ENCODE results near the gene PPP6R2. TPM values are rescaled to one million over a fixed set of nuclear protein-coding genes. Genes with fewer than 3 reads are reported as not detected.

Gene PPP6R2
- polyA plus RNA-seq, 2 of the 4 experiments (the other 2 are of a cell fraction), result 9.6 to 14.7 TPM

DNA sequence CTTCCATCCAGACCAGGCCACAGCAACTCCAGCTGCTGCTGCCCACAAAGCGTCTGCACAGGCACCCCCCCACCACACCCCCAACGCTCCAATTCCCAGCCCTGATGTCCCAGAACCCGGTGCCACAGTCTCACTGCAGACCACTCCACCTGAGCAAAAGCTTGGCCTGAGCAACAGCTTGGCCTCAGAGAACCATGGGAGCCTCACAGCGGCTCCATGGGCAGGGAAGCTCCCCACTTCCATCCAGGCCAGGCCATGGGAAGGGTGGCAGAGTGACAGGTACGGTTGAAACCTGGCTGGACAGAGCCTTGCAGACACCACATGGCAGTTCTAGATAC lies 48.8 kb upstream of the PPP6R2 start:
- no peak for FAIRE-seq
- no peaks in the 10 kb centered on the region for H3K9me3 ChIP-seq
- DNase-seq (ENCODE audit: low read depth in 1 of 2, low spot score in 1 of 2), result no peak
- H3K4me3 ChIP-seq, result no peak overlapping the region; the same call in 2 of the 3 replicates
- ATAC-seq, result peak; percentile 7 to 24; a peak in 4 of 6 replicates
- no peak for TF ChIP-seq NPAS2 (CRISPR knock-in tag; IDR thresholded peaks at IDR 0.05; ENCODE audit: borderline replicate concordance)
- 50% methylated on average over 1 of the region's 5 CpGs for WGBS (ENCODE audit: missing lambda C conversion rate)
- peak overlapping the region; percentile 92 for H3K4me2 ChIP-seq
- H3K27ac ChIP-seq, result peak overlapping the region; percentile 92 to 94
- H3K4me1 ChIP-seq, result peaks cover 48% of the 10 kb centered on the region
- ChIA-PET POLR2A (interaction anchor here (0.6 to 2.4 kb wide), 2 partner anchors 11 to 180 kb away, joined by 6 to 11 read pairs; no protein-coding TSS in a partner anchor), CTCF (interaction anchor here (0.8 to 5.2 kb wide), 9 partner anchors 8 to 327 kb away, joined by 3 to 35 read pairs (median 4); partner anchors contain the start of gene DENND6B)

DNA sequence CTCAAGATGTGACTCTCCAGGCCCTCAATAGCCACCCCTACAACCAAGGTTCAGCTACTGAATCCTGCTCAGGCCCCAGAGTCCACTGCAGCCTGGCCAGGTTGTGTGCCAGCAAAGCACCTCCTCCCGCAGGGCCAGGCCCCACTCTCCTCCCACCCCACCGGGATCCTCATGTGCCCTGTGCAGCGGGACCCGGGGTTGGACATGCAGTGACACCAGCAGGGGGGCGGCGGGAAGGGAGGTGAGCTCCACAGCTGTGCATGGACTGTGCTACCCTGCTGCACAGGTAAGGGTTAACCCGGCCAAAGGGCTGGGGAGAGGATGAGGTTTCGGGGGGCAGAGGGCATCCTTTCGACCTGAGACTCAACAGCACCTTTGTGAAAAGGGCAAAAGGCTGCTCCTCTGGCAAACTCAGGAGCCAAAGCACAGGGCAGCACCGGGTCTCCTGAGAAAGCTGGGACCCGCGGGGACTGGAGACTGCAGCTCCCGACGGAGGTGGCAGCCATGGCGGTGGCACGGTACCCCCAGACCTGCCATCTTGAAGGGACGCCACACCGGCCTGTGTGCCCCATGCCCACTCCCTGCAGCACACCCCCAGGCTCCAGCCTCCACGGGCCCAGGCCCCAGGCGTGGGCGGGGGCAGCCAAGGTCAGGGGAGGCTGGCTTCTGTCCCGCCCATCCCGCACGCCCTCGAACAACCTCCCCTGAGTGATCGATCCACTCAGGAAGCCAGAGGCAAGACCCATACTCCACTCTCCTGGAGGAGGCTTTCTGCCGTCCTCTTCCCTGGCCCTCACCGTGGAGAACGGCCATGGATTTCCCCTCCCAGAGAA lies 46.3 kb upstream of the PPP6R2 start:
- no peak for DNase-seq (ENCODE audit: low read depth in 1 of 2, low spot score in 1 of 2)
- Histone ChIP-seq H3K9me3 (no peaks in the 10 kb centered on the region), H3K4me1 (peaks cover 72% of the 10 kb centered on the region), H3K4me2 (0 out of 3 replicates have a peak overlapping the region, but pooled peaks have one; percentile 38), H3K27ac (peak overlapping the region in 1 of 2 experiments; percentile 68; a peak in 3 of 6 replicates), H3K4me3 (no peak overlapping the region)
- no peak for TF ChIP-seq NPAS2 (CRISPR knock-in tag; IDR thresholded peaks at IDR 0.05; ENCODE audit: borderline replicate concordance)
- TF ChIP-seq KDM1A (IDR thresholded peaks at IDR 0.05; ENCODE audit: low read depth), result no peak
- TF ChIP-seq JUN (IDR thresholded peaks at IDR 0.05), result no peak
- TF ChIP-seq GATA3 (IDR thresholded peaks at IDR 0.05; ENCODE audit: borderline replicate concordance), result no peak
- no peak for TF ChIP-seq HOXB13 (CRISPR knock-in tag; IDR thresholded peaks at IDR 0.05; ENCODE audit: low read depth)
- TF ChIP-seq POLR2A (IDR thresholded peaks at IDR 0.05; ENCODE audit: low read length), result no peak
- no peak for TF ChIP-seq FOXS1 (CRISPR knock-in tag; IDR thresholded peaks at IDR 0.05)
- TF ChIP-seq RARB (CRISPR knock-in tag; IDR thresholded peaks at IDR 0.05), result no peak
- no peak for TF ChIP-seq ZSCAN20 (CRISPR knock-in tag; IDR thresholded peaks at IDR 0.05)
- no peak for TF ChIP-seq KDM5A (IDR thresholded peaks at IDR 0.05)
- no peak for FAIRE-seq
- WGBS (ENCODE audit: missing lambda C conversion rate), result 85% methylated on average over 14 of the region's 29 CpGs
- ATAC-seq, result no peak
- ChIA-PET POLR2A (interaction anchor here (0.8 kb wide), 1 partner anchor 9 kb away, joined by 3 read pairs; no protein-coding TSS in a partner anchor), CTCF (interaction anchor here (0.5 to 2.5 kb wide), 8 partner anchors 9 to 322 kb away, joined by 3 to 15 read pairs (median 3); no protein-coding TSS in a partner anchor)

GRCh38 chr22:50297510-50298265 lies 45.4 kb upstream of the PPP6R2 start:
- Histone ChIP-seq H3K27ac (peak overlapping the region in 1 of 2 experiments; percentile 68; a peak in 2 of 6 replicates), H3K9me3 (no peaks in the 10 kb centered on the region), H3K4me2 (no peak overlapping the region), H3K4me3 (no peak overlapping the region), H3K4me1 (peaks cover 76% of the 10 kb centered on the region)
- 83% methylated on average over 7 of the region's 20 CpGs for WGBS (ENCODE audit: missing lambda C conversion rate)
- TF ChIP-seq HOXB5 (CRISPR knock-in tag; IDR thresholded peaks at IDR 0.05) (no peak), RARB (CRISPR knock-in tag; IDR thresholded peaks at IDR 0.05) (no peak), FOSL2 (IDR thresholded peaks at IDR 0.05) (no peak), FOSL2 (CRISPR knock-in tag; IDR thresholded peaks at IDR 0.05) (no peak), RCOR1 (IDR thresholded peaks at IDR 0.05; ENCODE audit: low read depth, low read length) (no peak)
- ChIA-PET POLR2A (no interaction called here), CTCF (interaction anchor here (1.2 to 2.5 kb wide), 5 partner anchors 8 to 44 kb away, joined by 3 to 15 read pairs (median 5); no protein-coding TSS in a partner anchor)
- FAIRE-seq, result no peak
- ATAC-seq, result no peak
- DNase-seq (ENCODE audit: low read depth in 1 of 2, low spot score in 1 of 2), result no peak

- CTCF ChIA-PET, result interaction anchor here (1.2 to 2.5 kb wide), 2 partner anchors 18 to 22 kb away, joined by 3 to 15 read pairs; no protein-coding TSS in a partner anchor
- 68% methylated on average over 4 of the region's 4 CpGs for WGBS (ENCODE audit: missing lambda C conversion rate)
- Histone ChIP-seq H3K4me2 (no peak overlapping the region), H3K4me1 (peaks cover 76% of the 10 kb centered on the region), H3K27ac (peak overlapping the region in 1 of 2 experiments; percentile 53; a peak in 1 of 6 replicates), H3K4me3 (no peak overlapping the region), H3K9me3 (no peaks in the 10 kb centered on the region)
- POLR2A ChIA-PET, result no interaction called here
- ATAC-seq (no peak), FAIRE-seq (no peak), DNase-seq (ENCODE audit: low read depth in 1 of 2, low spot score in 1 of 2) (no peak)
- TF ChIP-seq RFX5 (IDR thresholded peaks at IDR 0.05), result no peak
- TF ChIP-seq, protein P1, sequence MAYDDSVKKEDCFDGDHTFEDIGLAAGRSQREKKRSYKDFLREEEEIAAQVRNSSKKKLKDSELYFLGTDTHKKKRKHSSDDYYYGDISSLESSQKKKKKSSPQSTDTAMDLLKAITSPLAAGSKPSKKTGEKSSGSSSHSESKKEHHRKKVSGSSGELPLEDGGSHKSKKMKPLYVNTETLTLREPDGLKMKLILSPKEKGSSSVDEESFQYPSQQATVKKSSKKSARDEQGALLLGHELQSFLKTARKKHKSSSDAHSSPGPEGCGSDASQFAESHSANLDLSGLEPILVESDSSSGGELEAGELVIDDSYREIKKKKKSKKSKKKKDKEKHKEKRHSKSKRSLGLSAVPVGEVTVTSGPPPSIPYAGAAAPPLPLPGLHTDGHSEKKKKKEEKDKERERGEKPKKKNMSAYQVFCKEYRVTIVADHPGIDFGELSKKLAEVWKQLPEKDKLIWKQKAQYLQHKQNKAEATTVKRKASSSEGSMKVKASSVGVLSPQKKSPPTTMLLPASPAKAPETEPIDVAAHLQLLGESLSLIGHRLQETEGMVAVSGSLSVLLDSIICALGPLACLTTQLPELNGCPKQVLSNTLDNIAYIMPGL (CRISPR knock-in tag; IDR thresholded peaks at IDR 0.05; ENCODE audit: borderline replicate concordance), result no peak
- TF ChIP-seq HOXB13 (CRISPR knock-in tag; IDR thresholded peaks at IDR 0.05; ENCODE audit: low read depth), result no peak
- TF ChIP-seq HDAC2 (IDR thresholded peaks at IDR 0.05), result no peak
- no peak for TF ChIP-seq USF2 (IDR thresholded peaks at IDR 0.05)
- no peak for TF ChIP-seq ATOH8 (CRISPR knock-in tag; IDR thresholded peaks at IDR 0.05; ENCODE audit: low read depth)
- no peak for TF ChIP-seq ESRRA (IDR thresholded peaks at IDR 0.05; ENCODE audit: borderline replicate concordance, low read length)
- TF ChIP-seq ELK1 (IDR thresholded peaks at IDR 0.05; ENCODE audit: low read depth, low read length), result no peak
- TF ChIP-seq ZNF302 (CRISPR knock-in tag; IDR thresholded peaks at IDR 0.05), result no peak
- no peak for TF ChIP-seq NR3C1 (IDR thresholded peaks at IDR 0.05)
- TF ChIP-seq JUNB (IDR thresholded peaks at IDR 0.05), result no peak
- TF ChIP-seq POLR2AphosphoS2 (conservative IDR thresholded peaks at IDR 0.05; ENCODE audit: low read length), result no peak
These were observed 44.9 kb upstream of the PPP6R2 start for GRCh38 chr22:50298266-50298637.

Measured in A549 (cell line).